ENCODE results near the gene RPL11.

DNA sequence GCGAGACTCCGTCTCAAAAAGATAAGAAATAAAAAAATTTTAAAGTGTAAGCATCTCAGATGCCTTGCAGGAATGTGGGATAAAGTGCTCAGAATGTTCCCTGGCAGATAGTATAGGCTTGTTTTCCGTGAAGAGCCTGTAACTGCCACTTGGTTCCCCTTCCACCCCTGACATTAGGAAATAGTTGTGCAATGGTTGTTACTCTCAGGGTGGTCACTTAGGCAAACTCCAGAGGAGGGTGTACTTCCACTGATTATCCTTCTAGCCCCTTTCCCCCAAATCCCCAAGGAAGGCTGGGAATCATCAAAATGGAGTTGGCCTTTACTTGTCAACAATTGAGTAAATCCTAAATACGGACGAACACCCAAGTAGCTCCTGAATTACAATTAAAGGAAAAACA is 10.4 kb downstream of the RPL11 start:
- TF ChIP-seq, protein P1, sequence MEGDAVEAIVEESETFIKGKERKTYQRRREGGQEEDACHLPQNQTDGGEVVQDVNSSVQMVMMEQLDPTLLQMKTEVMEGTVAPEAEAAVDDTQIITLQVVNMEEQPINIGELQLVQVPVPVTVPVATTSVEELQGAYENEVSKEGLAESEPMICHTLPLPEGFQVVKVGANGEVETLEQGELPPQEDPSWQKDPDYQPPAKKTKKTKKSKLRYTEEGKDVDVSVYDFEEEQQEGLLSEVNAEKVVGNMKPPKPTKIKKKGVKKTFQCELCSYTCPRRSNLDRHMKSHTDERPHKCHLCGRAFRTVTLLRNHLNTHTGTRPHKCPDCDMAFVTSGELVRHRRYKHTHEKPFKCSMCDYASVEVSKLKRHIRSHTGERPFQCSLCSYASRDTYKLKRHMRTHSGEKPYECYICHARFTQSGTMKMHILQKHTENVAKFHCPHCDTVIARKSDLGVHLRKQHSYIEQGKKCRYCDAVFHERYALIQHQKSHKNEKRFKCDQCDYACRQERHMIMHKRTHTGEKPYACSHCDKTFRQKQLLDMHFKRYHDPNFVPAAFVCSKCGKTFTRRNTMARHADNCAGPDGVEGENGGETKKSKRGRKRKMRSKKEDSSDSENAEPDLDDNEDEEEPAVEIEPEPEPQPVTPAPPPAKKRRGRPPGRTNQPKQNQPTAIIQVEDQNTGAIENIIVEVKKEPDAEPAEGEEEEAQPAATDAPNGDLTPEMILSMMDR (IDR thresholded peaks at IDR 0.05; ENCODE audit: low read depth, low read length, poor library complexity, severe bottlenecking), result no peak
- TF ChIP-seq EZH2phosphoT487 (IDR thresholded peaks at IDR 0.05; ENCODE audit: borderline replicate concordance, low read length), result no peak

Data from DOHH2 (cell line).